Endometrial microvascular endothelial cells (primary cell): Measurements from ENCODE around the gene ZNF649. TPM values are rescaled to one million over a fixed set of nuclear protein-coding genes. Genes with fewer than 3 reads are reported as not detected.
"Not testable (repeated sequence)": the region's sequence is repeated elsewhere in the genome, so short reads cannot be mapped to it uniquely, and the experiment has no call there.

Experiments
- in situ Hi-C: cut with HindIII; loops from 2 replicates; pipeline ENCODE4 v1.10.0; 2017; ENCODE audit warnings: low sequenced_read_pairs, low pct_unique_long_range_greater_than_20kb; ENCODE audit errors: inconsistent ontology term
- total RNA-seq: library from RNA; depleted of rRNA; stranded (reverse); fragments of >200 nt; gene quantifications from one replicate; pipeline ENCODE4 v1.2.3, GENCODE V29; 2015; ENCODE audit errors: inconsistent ontology term

Gene ZNF649
- total RNA-seq: 1.9 TPM

GRCh38 chr19:51904331-51905165 lies at the start of gene ZNF649:
TSS of gene ZNF649 (minus strand) at chr19:51905017. CDS start at chr19:51900107, 4,910 bp downstream.
- in situ Hi-C loops: no loop called here

GRCh38 chr19:51948975-51949374 lies 44.2 kb upstream of the ZNF649 start:
- in situ Hi-C loops: no loop called here

GRCh38 chr19:51946602-51947001 lies 41.8 kb upstream of the ZNF649 start:
- in situ Hi-C loops: no loop called here

GRCh38 chr19:51944798-51945552 lies 40.2 kb upstream of the ZNF649 start:
- in situ Hi-C loops: no loop called here

- in situ Hi-C loops: no loop called here
Measured at GRCh38 chr19:51938936-51939335, 34.1 kb upstream of the ZNF649 start.

GRCh38 chr19:51931921-51932320 lies 27.1 kb upstream of the ZNF649 start:
- in situ Hi-C loops: no loop called here

GRCh38 chr19:51927859-51928258 lies 23.0 kb upstream of the ZNF649 start:
- in situ Hi-C loops: no loop called here

- in situ Hi-C loops: no loop called here
Measured at GRCh38 chr19:51926784-51927741, 22.2 kb upstream of the ZNF649 start, which contains the start of gene ZNF613. TSS of gene ZNF613 (plus strand) at chr19:51927472. CDS start at chr19:51936221, 8,749 bp downstream.

- in situ Hi-C loops: no loop called here
Measured at GRCh38 chr19:51926426-51926783, 21.6 kb upstream of the ZNF649 start.

- in situ Hi-C loops: no loop called here
Measured at GRCh38 chr19:51921949-51922348, 17.1 kb upstream of the ZNF649 start.

GRCh38 chr19:51919606-51920005 lies 14.8 kb upstream of the ZNF649 start:
- in situ Hi-C loops: no loop called here

- in situ Hi-C loops: no loop called here
Measured at GRCh38 chr19:51916167-51916566, 11.3 kb upstream of the ZNF649 start.

- in situ Hi-C loops: no loop called here
Measured at GRCh38 chr19:51915324-51915867, 10.6 kb upstream of the ZNF649 start.

GRCh38 chr19:51907981-51908380 lies 3.2 kb upstream of the ZNF649 start:
- in situ Hi-C loops: not testable (repeated sequence)

- in situ Hi-C loops: not testable (repeated sequence)
Measured at GRCh38 chr19:51906108-51906507, 1.3 kb upstream of the ZNF649 start.

- in situ Hi-C loops: not testable (repeated sequence)
Measured at GRCh38 chr19:51905639-51906038, 822 bp upstream of the ZNF649 start.

- in situ Hi-C loops: no loop called here
Measured at GRCh38 chr19:51905206-51905605, 389 bp upstream of the ZNF649 start.

GRCh38 chr19:51903192-51903591 lies 1.6 kb downstream of the ZNF649 start:
- in situ Hi-C loops: no loop called here

- in situ Hi-C loops: no loop called here
Measured at GRCh38 chr19:51901860-51902259, 3.0 kb downstream of the ZNF649 start.
